IMR-90 (cell line): ENCODE measurements around the gene SV2C.

Source experiments
- BHLHE40 ChIP-seq: fragments of 150-350 bp; IDR thresholded peaks from 2 replicates; pipeline ENCODE4 v1.6.1; 2016; ENCODE audit warnings: mild to moderate bottlenecking, low read depth, low read length
- CEBPB ChIP-seq: IDR thresholded peaks from 2 replicates; pipeline ENCODE4 v1.6.1; 2012; ENCODE audit warnings: low read depth, low read length, improper control_type of control experiment
- CHD1 ChIP-seq: IDR thresholded peaks from 2 replicates; pipeline ENCODE4 v1.6.1; 2012; ENCODE audit warnings: low read depth, low read length, improper control_type of control experiment
- FOS ChIP-seq: fragments of 150-350 bp; IDR thresholded peaks from 2 replicates; pipeline ENCODE4 v1.6.1; 2016; ENCODE audit warnings: low read depth, low read length
- MAFK ChIP-seq: IDR thresholded peaks from 2 replicates; pipeline ENCODE4 v1.6.1; 2012; ENCODE audit warnings: low read depth, low read length, improper control_type of control experiment
- MAZ ChIP-seq: IDR thresholded peaks from 2 replicates; pipeline ENCODE4 v1.6.1; 2012; ENCODE audit warnings: low read depth, mild to moderate bottlenecking, low read length, improper control_type of control experiment, moderate library complexity, borderline replicate concordance
- MXI1 ChIP-seq: IDR thresholded peaks from 2 replicates; pipeline ENCODE4 v1.6.1; 2012; ENCODE audit warnings: low read depth, mild to moderate bottlenecking, low read length, moderate library complexity, borderline replicate concordance
- NFE2L2 ChIP-seq: fragments of 150-350 bp; IDR thresholded peaks from 2 replicates; pipeline ENCODE4 v1.6.1; 2016; ENCODE audit warnings: low read depth, mild to moderate bottlenecking, low read length
- POLR2A ChIP-seq: IDR thresholded peaks from 2 replicates; pipeline ENCODE4 v1.6.1; 2012; ENCODE audit warnings: mild to moderate bottlenecking, low read depth, low read length
- RAD21 ChIP-seq: IDR thresholded peaks from 2 replicates; pipeline ENCODE4 v1.6.1; 2012; ENCODE audit warnings: low read length, improper control_type of control experiment
- RFX5 ChIP-seq: IDR thresholded peaks from 2 replicates; pipeline ENCODE4 v1.8.0; 2012; ENCODE audit warnings: low read depth, mild to moderate bottlenecking, low read length, moderate library complexity
- TF ChIP-seq, protein P1 (sequence below): conservative IDR thresholded peaks from 2 replicates; pipeline ENCODE4 v1.5.1; 2012; ENCODE audit warnings: mild to moderate bottlenecking, low read depth, low read length, improper control_type of control experiment
- TF ChIP-seq, protein P2 (sequence below): fragments of 150-350 bp; IDR thresholded peaks from 2 replicates; pipeline ENCODE4 v1.6.1; 2016; ENCODE audit warnings: low read depth, mild to moderate bottlenecking, low read length, moderate library complexity, borderline replicate concordance
- TF ChIP-seq, protein P3 (sequence below): fragments of 150-350 bp; IDR thresholded peaks from 2 replicates; pipeline ENCODE4 v1.6.1; 2017; ENCODE audit warnings: mild to moderate bottlenecking, antibody characterized with exemption, low read length, low read depth

DNA sequence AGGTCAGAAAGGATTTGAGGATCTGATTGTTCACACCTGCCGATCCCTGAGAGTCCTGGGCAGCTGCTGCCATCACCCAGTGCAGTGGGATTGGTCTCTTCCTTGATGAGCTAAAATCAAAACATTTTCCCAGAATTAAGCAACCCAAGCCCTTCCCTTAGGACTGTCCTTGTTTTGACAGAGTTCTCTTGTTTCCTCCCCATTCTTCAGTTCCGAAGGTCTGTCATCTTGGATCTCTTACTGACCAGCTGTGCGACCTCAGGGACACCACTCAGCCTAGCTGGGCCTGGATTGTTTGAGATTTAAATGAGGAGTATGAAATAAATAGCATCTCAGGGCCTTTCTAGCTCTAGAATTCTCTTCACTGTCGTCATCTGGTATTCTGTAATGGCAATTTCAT lies 229.6 kb downstream of the SV2C start:
- TF ChIP-seq, protein P1, sequence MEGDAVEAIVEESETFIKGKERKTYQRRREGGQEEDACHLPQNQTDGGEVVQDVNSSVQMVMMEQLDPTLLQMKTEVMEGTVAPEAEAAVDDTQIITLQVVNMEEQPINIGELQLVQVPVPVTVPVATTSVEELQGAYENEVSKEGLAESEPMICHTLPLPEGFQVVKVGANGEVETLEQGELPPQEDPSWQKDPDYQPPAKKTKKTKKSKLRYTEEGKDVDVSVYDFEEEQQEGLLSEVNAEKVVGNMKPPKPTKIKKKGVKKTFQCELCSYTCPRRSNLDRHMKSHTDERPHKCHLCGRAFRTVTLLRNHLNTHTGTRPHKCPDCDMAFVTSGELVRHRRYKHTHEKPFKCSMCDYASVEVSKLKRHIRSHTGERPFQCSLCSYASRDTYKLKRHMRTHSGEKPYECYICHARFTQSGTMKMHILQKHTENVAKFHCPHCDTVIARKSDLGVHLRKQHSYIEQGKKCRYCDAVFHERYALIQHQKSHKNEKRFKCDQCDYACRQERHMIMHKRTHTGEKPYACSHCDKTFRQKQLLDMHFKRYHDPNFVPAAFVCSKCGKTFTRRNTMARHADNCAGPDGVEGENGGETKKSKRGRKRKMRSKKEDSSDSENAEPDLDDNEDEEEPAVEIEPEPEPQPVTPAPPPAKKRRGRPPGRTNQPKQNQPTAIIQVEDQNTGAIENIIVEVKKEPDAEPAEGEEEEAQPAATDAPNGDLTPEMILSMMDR: no peak
- TF ChIP-seq POLR2A (no peak), BHLHE40 (no peak), CHD1 (no peak), RAD21 (no peak), MAZ (no peak), CEBPB (no peak), MAFK (no peak), MXI1 (no peak), RFX5 (no peak), NFE2L2 (no peak), FOS (no peak)
- TF ChIP-seq, protein P2, sequence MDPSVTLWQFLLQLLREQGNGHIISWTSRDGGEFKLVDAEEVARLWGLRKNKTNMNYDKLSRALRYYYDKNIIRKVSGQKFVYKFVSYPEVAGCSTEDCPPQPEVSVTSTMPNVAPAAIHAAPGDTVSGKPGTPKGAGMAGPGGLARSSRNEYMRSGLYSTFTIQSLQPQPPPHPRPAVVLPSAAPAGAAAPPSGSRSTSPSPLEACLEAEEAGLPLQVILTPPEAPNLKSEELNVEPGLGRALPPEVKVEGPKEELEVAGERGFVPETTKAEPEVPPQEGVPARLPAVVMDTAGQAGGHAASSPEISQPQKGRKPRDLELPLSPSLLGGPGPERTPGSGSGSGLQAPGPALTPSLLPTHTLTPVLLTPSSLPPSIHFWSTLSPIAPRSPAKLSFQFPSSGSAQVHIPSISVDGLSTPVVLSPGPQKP: no peak
- TF ChIP-seq, protein P3, sequence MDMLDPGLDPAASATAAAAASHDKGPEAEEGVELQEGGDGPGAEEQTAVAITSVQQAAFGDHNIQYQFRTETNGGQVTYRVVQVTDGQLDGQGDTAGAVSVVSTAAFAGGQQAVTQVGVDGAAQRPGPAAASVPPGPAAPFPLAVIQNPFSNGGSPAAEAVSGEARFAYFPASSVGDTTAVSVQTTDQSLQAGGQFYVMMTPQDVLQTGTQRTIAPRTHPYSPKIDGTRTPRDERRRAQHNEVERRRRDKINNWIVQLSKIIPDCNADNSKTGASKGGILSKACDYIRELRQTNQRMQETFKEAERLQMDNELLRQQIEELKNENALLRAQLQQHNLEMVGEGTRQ: no peak
